Astrocyte (in vitro differentiated cells and primary cell): ENCODE measurements around the gene MON2. TPM values are rescaled to one million over a fixed set of nuclear protein-coding genes. Genes with fewer than 3 reads are reported as not detected.

Experiments used
- DNase-seq: peaks from one replicate; pipeline ENCODE4 v3.0.0-alpha.2; 2010; ENCODE audit warnings: low read depth
- FAIRE-seq: peaks from 2 replicates; lab custom pipeline; 2011; peaks lifted over from hg19 to GRCh38; lab: Jason Lieb, UNC
- H2AFZ ChIP-seq: 2 replicates; pipeline ENCODE4 v1.6.0; 2012; ENCODE audit warnings: low read depth, low read length, inconsistent platforms
- H3K27ac ChIP-seq: 2 replicates; pipeline ENCODE4 v1.5.1; 2011; ENCODE audit warnings: low read depth, low read length, inconsistent platforms
- H3K27me3 ChIP-seq: 2 replicates; pipeline ENCODE4 v1.6.0; 2011; ENCODE audit warnings: low read length, inconsistent platforms; ENCODE audit not compliant: insufficient read depth
- H3K36me3 ChIP-seq: 2 replicates; pipeline ENCODE4 v1.5.1; 2011; ENCODE audit warnings: low read length, inconsistent platforms; ENCODE audit not compliant: insufficient read depth
- H3K4me1 ChIP-seq: 2 replicates; pipeline ENCODE4 v1.5.1; 2011; ENCODE audit warnings: low read length, inconsistent platforms; ENCODE audit not compliant: insufficient read depth
- H3K4me2 ChIP-seq: 2 replicates; pipeline ENCODE4 v1.6.0; 2012; ENCODE audit warnings: low read length, inconsistent platforms
- H3K4me3 ChIP-seq: 2 replicates; pipeline ENCODE4 v1.5.1; 2011; ENCODE audit warnings: low read depth, mild to moderate bottlenecking, low read length, inconsistent platforms; ENCODE audit not compliant: insufficient read depth
- H3K79me2 ChIP-seq: 2 replicates; pipeline ENCODE4 v1.6.0; 2012; ENCODE audit warnings: mild to moderate bottlenecking, low read length, inconsistent platforms; ENCODE audit not compliant: insufficient read depth
- H3K9ac ChIP-seq: 2 replicates; pipeline ENCODE4 v1.6.0; 2012; ENCODE audit warnings: mild to moderate bottlenecking, low read length, inconsistent platforms
- H3K9me3 ChIP-seq: 2 replicates; pipeline ENCODE4 v1.5.1; 2012; ENCODE audit warnings: low read depth, mild to moderate bottlenecking, low read length, inconsistent platforms; ENCODE audit not compliant: insufficient read depth
- H4K20me1 ChIP-seq: 2 replicates; pipeline ENCODE4 v1.6.0; 2012; ENCODE audit warnings: low read length, inconsistent platforms; ENCODE audit not compliant: insufficient read depth
- H3K27ac Mint-ChIP-seq: one replicate; pipeline ENCODE4 v1.8.0; 2021; ENCODE audit warnings: mild to moderate bottlenecking, mixed read lengths; ENCODE audit not compliant: unreplicated experiment
- H3K27me3 Mint-ChIP-seq: one replicate; pipeline ENCODE4 v1.8.0; 2021; ENCODE audit warnings: low read depth, mixed read lengths; ENCODE audit not compliant: unreplicated experiment
- H3K36me3 Mint-ChIP-seq: one replicate; pipeline ENCODE4 v1.8.0; 2021; ENCODE audit warnings: low read depth, mixed read lengths; ENCODE audit not compliant: unreplicated experiment
- H3K4me1 Mint-ChIP-seq: one replicate; pipeline ENCODE4 v1.8.0; 2021; ENCODE audit warnings: low read depth, mixed read lengths; ENCODE audit not compliant: unreplicated experiment
- H3K4me3 Mint-ChIP-seq: one replicate; pipeline ENCODE4 v1.8.0; 2021; ENCODE audit warnings: mild to moderate bottlenecking, moderate library complexity, mixed read lengths; ENCODE audit not compliant: unreplicated experiment
- H3K9me3 Mint-ChIP-seq: one replicate; pipeline ENCODE4 v1.8.0; 2021; ENCODE audit warnings: mild to moderate bottlenecking, mixed read lengths; ENCODE audit not compliant: unreplicated experiment
- CTCF ChIP-seq: IDR thresholded peaks from 2 replicates; pipeline ENCODE4 v1.5.1; 2011; ENCODE audit warnings: low read depth, mild to moderate bottlenecking, inconsistent platforms, low read length, moderate library complexity; ENCODE audit not compliant: insufficient read depth
- EZH2 ChIP-seq: IDR thresholded peaks from 2 replicates; pipeline ENCODE4 v1.6.1; 2012; ENCODE audit warnings: mild to moderate bottlenecking, low read length, inconsistent platforms; ENCODE audit not compliant: insufficient read depth
- total RNA-seq: library from RNA; stranded (reverse); gene quantifications from 2 replicates; pipeline ENCODE4 v1.2.1, GENCODE V29; 2021

MON2 gene
- total RNA-seq, 1 donor from 2014 or later, result 39.7 TPM

GRCh38 chr12:62599854-62600437 lies 133.3 kb downstream of the MON2 start:
- H3K27me3 ChIP-seq, result no peaks in the 10 kb centered on the region
- H3K4me1 Mint-ChIP-seq, result peaks cover 8% of the 10 kb centered on the region
- no peaks in the 10 kb centered on the region for H3K9me3 ChIP-seq
- FAIRE-seq (no peak), DNase-seq (no peak)
- H3K36me3 ChIP-seq, result no peaks in the 10 kb centered on the region
- H3K36me3 Mint-ChIP-seq, result no peaks in the 10 kb centered on the region
- no peaks in the 10 kb centered on the region for H3K9me3 Mint-ChIP-seq
- H3K4me2 ChIP-seq, result no peak overlapping the region
- H4K20me1 ChIP-seq, result peaks cover 4% of the 10 kb centered on the region
- H3K27me3 Mint-ChIP-seq, result no peaks in the 10 kb centered on the region
- no peak overlapping the region for H3K27ac Mint-ChIP-seq
- no peak overlapping the region for H3K4me3 Mint-ChIP-seq
- no peaks in the 10 kb centered on the region for H3K4me1 ChIP-seq
- no peak overlapping the region for H2AFZ ChIP-seq
- peaks cover 36% of the 10 kb centered on the region for H3K79me2 ChIP-seq
- H3K9ac ChIP-seq, result no peak overlapping the region
- no peak overlapping the region for H3K27ac ChIP-seq
- TF ChIP-seq CTCF (peak; percentile 28), EZH2 (no peak)
- no peak overlapping the region for H3K4me3 ChIP-seq

DNA sequence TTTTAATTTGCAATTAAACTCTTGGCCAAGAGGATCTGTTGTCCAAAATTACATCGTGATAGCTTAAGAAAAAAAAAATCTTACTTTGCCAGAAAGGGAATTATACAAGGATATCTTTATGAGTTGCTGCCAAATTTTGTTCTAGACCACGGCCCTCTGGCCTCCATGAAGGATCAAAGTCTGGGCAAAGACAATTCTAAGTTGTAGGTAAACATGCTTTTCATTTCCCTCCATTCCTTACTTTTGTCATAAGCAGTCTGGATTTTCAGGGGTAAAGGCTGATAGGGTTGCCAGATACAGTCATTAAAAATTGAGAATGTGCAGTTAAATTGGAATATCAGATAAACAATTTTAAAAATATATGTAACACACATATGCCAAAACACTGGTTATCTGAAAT lies 135.1 kb downstream of the MON2 start:
- no peak overlapping the region for H2AFZ ChIP-seq
- H3K4me3 ChIP-seq, result peak overlapping the region; percentile 99
- H3K79me2 ChIP-seq, result peaks cover 54% of the 10 kb centered on the region
- H3K27me3 Mint-ChIP-seq, result no peaks in the 10 kb centered on the region
- H3K4me3 Mint-ChIP-seq, result peak overlapping the region; percentile 87
- FAIRE-seq (no peak), DNase-seq (no peak)
- TF ChIP-seq CTCF (no peak), EZH2 (no peak)
- H3K36me3 Mint-ChIP-seq, result no peaks in the 10 kb centered on the region
- H3K27ac ChIP-seq, result peak overlapping the region; percentile 99
- peak overlapping the region; percentile 92 for H3K4me2 ChIP-seq
- peak overlapping the region; percentile 100 for H3K9ac ChIP-seq
- H3K36me3 ChIP-seq, result no peaks in the 10 kb centered on the region
- peaks cover 22% of the 10 kb centered on the region for H4K20me1 ChIP-seq
- peaks cover 6% of the 10 kb centered on the region for H3K4me1 ChIP-seq
- no peaks in the 10 kb centered on the region for H3K9me3 Mint-ChIP-seq
- peaks cover 17% of the 10 kb centered on the region for H3K4me1 Mint-ChIP-seq
- peak overlapping the region; percentile 31 for H3K27ac Mint-ChIP-seq
- no peaks in the 10 kb centered on the region for H3K27me3 ChIP-seq
- no peaks in the 10 kb centered on the region for H3K9me3 ChIP-seq
